ENCODE results near the gene COX11.
A peak's percentile ranks its signal among the peaks of the same experiment; 100 is the strongest.

COX11 gene, protein sequence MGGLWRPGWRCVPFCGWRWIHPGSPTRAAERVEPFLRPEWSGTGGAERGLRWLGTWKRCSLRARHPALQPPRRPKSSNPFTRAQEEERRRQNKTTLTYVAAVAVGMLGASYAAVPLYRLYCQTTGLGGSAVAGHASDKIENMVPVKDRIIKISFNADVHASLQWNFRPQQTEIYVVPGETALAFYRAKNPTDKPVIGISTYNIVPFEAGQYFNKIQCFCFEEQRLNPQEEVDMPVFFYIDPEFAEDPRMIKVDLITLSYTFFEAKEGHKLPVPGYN

DNA sequence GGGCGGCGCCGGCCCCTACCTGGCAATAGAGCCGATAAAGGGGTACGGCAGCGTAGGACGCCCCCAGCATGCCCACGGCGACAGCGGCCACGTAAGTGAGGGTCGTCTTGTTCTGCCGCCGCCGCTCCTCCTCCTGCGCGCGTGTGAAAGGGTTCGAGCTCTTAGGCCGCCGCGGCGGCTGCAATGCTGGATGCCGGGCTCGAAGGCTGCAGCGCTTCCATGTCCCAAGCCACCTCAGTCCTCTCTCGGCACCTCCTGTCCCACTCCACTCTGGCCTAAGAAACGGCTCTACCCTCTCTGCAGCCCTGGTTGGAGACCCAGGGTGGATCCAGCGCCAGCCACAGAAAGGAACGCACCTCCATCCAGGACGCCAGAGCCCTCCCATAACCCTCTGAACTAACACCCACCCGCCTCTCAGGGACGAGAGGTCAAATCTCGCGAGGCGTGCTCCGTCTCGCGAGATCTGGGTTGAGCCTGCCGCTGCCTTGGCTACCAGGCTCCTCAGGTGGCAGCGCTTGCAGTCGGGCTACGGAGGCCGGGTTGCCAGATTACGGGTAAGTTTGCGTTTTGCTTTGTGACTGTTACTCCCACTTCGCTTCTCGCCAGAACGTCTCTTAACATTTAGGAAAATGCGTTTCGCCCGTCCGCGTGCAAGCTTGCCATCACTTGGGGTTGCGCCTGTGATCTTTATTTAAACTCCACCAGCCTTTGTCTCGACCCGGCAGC, at the start of gene COX11, which contains the start of gene STXBP4:
Gene COX11 (minus strand): TSS at position 393 of the 726 bp plus-strand sequence. CDS start 8 bp downstream, at position 385.
Gene STXBP4 (plus strand): TSS at position 504 of the 726 bp plus-strand sequence. CDS start 17,455 bp downstream, outside the sequence.
- DNase-seq = peak; percentile 84

DNA sequence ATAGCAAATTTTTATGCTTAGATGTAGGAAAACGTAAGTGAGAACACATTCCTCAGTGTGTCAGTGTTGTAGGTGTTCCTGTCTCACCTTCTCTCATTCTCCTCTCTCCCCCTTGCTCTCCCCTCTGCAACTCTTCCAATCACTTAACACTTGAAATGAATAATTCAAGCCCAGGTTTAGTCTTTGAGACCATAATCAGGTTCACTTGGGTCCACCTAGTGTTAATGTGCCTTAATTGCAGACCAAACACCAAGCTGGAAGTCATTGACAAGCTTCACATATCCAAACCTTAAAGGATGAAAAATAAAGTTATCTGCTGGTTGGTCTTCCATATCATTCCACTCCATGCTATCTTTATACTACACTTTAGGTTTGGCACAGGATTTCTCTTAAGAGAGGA, 37.1 kb upstream of the COX11 start:
- no peak for DNase-seq

DNA sequence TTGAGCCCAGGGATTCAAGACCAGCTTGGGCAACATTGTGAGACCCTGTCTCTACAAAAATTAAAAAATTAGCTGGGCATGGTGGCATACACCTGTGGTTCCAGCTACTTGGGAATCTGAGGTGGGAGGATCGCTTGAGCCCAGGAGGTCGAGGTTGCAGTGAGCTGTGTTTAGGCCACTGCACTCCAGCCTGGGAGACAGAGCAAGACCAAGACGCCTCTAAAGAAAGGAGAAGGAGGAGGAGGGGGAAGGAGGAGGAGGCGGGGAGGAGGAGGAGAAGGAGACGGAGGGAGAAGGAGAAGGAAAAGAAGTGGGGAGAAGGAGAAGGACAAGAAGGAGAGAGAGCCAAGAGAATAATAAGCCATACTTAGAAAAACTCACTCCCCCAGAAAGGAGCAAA, 36.0 kb upstream of the COX11 start:
- no peak for DNase-seq

DNA sequence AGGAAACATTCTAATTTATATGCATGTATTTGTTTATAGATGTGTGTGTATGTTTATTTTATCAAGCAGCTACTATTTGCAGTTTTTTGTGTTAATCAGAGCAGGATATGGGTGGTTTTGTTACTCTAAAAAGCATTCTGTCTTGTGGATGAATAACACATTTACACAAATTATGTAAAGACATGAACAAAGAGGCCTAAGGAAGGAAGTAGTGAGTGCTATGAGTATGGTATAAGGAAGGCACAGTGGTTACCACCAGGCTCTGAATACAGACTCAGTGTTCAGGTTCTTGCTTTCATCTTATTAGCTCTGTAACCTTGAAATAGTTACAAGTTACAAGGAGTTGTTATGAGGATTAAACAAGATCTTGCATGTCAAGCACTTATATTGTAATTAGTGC, 34.0 kb upstream of the COX11 start:
- DNase-seq = no peak

DNA sequence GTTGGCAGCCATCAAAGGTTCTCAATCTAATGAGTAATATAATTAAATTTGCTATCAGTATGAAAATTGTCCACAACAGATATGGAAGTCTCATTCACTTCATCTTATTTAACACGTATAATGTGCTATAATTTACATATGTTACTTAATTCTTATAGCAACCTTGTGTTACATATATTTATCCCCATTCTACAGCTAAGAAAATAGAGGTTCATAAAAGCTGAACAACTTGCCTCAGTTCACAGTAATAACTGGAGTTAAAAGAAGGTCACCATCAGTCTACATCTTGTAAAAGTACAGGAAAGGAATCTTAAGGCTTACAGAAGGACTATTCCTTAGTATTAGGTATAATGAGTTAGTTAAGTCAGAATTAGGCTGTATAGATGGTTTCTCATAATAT, 28.0 kb upstream of the COX11 start:
- no peak for DNase-seq

DNA sequence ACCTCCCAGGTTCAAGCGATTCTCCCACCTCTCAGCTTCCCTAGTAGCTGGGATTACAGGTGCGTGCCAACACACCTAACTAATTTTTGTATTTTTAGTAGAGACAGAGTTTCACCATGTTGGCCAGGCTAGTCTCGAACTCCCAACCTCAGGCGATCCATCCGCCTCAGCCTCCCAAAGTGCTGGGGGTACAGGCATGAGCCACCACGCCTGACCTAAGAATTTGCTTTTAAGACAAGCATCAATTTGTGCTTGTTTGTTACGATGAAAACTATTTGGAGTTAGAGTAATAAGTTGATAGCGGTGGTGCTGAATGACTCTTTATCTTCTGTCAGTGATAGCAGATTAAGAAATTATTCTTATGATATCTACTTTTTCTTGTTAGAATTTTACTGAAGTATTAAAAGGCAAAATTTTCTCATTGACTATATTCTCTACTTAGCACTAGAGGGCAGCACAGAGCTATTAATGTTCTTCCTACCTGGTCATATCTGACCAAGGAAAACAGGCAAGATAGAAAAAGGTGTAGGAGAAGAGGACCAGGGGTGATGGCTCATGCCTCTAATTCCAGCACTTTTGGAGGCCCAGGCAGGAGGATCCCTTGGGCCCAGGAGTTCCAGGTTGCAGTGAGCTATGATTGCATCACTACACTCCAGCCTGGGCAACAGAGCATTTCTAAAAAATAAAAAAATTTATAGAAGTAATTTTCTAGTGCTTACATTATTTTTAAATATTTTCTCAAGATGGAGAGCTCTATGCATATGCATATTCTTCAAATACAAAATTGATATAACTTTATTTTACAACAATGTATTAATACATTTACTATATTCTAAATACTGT, 24.6 kb upstream of the COX11 start:
- DNase-seq = peak; percentile 49

DNA sequence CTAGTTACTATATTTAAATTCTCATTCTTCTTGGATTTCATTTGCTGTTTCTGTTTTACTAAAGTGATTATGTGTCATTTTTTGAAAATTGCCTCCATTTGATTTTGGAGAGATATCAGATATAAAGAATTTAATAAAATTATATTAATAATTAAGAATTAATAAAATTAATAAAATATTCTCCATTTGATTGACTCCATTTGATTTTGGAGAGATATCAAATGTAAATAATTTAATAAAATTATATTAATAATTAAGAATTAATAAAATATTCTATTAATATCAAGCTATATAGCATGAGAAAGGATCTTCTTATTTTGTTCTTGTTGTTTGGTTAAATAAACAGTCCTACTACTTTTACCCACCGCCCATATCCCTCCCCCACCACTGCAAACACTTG, 23.1 kb upstream of the COX11 start:
- no peak for DNase-seq

DNA sequence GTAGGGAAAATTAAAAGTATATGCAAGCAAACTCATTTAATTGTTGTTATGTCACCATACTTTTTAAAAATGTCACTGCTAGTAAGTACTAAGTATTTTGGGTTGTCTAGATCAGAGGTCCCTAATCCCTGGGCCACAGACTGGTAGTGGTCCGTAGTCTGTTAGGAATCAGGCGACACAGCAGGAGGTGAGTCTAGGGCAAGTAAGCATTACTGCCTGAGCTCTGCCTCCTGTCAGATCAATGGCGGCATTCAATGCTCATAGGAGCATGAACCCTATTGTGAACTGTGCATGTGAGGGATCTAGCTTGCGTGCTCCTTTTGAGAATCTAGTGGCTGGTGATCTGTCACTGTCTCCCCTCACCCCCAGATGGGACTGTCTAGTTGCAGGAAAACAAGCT, 21.7 kb upstream of the COX11 start:
- DNase-seq = no peak

DNA sequence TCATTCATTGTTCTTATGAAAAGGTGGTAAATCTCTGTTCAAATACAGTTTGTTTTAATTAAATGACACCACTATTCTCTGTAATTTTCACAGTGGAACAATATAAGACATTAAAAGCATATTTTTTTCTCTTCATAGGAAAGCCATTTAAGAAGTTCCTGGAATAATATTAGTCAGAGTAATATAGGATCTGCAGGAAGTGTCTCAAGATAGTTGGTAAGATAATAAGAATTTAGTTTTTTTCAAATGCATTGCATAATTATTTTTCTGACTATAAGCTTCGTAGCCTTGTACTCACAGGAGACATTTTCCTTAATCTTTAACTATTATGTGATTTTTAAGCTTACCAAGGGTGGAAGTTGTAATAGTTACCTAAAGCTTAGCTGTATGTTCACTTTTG, 17.0 kb upstream of the COX11 start:
- no peak for DNase-seq

DNA sequence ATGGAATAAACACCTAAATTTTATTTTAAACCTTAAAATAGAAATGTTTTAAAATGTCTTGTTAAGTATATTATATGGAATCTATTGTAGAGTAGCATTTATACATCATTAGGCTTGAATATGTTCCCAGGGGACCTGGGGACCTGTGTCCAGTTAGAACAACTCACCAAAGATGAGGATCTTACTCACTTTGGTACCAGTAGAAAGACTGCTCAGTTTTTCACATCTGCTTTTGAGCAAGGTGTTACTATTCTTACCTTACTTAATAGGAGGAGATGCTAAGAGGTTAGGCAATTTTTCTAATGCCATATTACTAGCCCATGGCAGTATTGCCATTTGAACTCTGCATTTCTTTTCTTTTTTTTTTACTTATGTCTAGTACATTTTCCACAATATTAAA, 14.8 kb upstream of the COX11 start:
- no peak for DNase-seq

DNA sequence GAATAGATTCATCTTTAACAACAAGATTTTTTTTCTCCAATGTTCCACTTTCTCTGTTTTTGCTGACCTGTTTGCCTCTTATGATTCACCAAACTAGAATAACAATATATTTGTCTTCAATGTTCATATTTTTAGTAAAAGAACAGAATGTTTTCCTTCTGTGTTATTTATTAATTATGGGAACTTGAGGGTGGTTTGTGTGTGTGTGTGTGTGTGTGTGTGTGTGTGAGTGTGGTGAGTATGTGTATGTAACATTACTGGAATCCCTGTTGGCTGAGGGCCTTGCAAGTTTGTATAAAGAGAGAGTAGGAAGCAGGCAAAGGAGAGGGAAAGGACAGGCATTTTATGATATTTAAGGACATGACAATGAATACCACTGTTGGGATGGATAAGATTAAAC, 13.9 kb upstream of the COX11 start:
- no peak for DNase-seq

DNA sequence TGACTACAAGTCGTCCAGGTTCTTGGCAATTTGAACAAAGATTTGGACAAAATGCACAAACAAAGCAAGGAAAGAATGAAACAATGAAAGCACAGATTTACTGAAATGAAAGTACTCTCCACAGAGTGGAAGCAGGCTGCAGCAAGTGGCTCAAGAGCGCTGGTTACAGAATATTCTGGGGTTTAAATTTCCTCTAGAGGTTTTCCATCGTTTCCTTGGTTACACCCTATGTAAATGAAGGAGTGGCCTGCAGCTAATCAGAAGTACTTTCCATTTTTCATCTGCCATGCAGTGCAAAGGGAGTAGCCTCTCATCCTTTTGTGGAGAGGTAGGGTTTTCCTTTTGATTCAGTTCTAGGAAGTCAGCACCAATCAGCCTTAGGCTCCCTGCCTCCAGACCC, 11.9 kb upstream of the COX11 start:
- no peak for DNase-seq

DNA sequence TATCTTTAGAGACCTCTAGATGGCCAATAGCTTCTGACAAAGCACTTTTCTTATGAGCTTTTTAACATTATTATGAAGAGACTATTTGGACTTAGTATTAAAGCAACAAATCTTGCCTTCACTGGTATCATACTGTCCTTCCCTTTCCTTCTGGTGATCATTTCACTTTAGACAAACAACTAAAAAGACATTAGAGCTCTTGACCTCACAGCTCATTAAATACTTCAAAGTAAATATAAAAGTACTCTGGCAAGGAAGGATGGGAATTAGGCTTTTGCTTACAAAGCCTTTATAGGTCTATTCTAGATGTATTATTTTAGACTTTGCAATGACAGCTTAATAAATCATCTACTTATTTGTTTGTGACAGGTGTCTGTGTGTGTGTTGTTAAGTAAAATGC, 11.2 kb upstream of the COX11 start:
- no peak for DNase-seq

DNA sequence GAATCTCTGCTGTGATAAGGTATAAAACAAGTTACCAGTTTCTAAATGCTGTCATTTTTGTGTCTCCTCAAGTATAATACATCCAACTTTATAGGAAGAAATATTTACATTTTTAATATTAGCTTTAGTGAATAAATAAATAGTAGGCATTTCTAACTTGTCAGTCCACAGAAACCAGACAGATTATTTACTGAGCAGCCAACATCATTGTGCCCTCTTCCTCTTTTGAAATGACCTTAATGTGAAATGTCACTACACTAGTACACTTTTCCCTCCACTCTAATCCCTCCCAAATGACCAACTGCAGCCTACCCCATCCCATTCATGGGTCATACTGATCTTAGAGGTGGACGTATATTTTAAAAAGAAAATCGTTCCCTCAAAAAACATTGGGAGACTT, 9.3 kb upstream of the COX11 start:
- no peak for DNase-seq

DNA sequence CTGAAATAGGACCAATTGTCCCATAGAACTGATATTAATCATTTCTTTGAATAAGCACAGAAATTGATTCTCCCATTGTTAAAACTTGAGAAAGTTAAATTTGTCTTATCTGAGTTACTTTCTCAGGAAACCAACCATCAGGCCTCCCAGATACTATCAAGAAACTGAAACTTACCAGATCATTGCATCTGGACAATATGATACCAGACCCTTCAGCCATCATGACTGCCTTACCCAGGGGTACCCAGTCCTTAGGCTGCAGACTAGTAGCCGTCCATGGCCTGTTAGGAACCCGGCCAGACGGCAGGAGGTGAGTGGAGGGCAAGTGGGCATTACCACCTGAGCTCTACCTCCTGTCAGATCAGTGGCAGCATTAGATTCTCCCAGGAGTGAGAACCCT, 7.9 kb upstream of the COX11 start:
- no peak for DNase-seq

DNA sequence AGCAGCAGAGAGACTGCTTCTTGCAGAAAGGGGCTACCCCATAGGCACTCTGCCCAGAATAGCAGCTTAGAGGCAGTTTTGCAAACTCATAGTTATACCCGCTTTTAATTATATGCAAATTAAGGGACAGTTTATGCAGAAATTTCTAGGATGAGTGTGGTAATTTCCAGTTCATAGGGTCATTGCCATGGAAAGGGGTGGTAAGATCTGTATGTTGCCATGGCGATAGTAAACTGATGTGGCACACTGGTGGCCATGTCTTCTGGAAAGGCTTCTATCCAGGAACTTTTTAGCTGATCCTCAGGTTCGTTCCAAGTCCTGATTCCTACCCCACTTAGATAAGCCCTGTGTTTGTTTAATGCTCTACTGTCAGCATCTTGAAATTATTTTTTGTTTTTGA, 6.3 kb upstream of the COX11 start:
- no peak for DNase-seq

DNA sequence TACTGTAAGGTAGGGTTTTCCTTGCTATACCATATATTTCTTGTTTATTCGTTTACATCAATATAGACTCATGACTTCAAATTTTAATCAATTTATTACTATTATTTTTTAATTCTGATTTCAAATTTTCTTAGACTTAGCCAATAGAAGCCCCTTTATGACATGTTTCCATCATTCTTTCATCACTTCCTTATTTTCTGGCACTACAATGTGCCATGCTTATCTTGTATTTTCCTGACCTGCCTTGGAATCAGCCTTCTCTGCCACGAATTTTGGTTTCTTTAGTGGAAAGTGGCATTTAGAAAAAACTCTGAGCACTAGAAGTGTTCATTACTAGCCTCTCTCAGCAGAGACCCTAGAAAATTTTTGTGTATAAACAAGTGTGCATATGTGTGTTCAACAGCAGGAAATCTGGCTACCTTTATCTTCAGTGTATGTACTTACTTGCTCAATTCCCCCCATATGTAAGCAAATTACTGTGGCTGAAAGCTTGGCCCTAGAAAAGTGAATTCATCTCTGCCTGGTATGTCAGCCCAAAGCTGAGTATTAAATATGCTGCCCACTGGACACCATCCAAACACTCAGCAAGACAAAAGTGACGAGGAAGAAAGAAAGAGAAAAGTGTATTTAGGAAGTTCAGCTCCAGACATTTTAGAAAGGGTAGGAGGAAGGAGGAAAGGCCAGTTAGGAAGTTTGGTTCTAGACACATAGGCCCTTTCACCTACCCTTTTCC, 4.1 kb upstream of the COX11 start:
- no peak for DNase-seq

DNA sequence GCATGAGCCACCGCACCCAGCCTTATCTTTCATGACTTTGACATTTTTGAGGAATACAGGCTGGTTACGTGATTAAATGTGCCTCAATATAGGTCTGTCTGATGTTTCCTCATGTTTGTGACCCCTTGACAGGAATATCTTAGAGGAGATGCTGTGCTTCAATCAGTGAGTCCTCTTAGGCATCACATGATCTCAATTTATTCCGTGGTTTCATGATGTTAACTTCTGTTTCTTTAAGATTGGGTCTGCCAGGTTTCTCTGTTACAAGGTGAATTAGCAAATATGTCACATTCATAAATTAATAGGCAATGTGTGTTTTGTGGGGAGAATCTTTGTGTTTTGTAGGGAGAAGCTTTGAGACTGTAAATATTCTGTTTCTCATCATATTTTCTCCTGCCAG, 3.4 kb upstream of the COX11 start:
- DNase-seq = no peak

DNA sequence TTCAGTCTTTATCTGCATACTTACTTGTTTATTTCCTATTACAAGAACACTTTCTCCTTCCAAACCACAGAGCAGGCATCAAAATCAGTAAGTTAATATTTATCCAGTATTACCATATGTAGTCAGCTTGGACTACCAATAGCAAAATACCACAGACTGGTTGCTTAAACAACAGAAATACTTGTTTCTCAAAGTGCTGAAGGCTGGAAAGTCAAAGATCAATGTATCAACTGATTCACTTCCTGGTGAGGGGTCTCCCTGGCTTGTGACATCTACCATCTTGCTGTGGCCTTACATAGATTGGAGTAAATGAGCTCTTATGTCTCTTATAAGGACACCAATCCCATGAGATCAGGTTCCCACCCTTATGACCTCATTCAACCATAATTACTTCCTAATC, 2.7 kb upstream of the COX11 start:
- no peak for DNase-seq

DNA sequence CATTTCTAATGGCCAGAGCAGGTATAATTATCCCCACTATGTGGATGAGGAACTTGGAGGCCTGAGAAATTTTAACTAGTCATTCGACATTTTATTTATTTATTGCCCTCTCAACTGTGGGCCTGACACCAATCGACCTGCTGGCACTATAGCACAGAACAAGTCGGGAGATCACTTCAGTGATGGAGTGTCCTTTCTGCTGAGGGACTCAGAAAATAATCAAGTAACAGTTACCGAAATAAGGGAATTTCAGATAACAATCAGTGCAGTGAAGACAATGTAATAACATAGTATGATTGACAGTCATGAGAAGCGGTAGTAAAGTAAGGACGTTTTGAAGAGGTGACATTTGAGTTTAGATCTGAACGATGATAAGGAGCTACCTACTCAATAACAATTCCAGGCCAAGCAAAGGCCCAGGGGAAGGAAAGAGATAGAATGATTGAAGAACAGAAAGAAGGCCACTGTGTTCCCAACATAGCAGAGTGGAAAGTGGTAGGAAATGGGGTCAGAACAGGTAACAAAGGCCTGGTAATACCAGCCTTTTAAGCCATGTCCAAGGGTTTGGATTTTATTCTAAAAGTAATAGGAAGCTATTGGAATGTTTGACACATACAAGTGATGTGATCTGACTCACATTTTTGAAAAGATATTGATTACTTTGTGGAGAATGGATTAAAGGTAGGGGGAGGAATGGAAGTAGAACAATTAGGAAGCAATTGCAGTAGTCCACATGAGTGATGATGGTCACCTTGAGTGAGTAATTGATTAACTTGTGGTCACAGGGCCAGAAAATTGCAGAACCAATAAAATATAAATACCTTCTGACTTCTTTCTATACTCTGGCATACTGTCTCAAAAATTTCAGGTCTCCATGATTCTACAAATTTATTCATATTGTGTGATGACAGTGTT, 1.5 kb upstream of the COX11 start:
- no peak for DNase-seq

DNA sequence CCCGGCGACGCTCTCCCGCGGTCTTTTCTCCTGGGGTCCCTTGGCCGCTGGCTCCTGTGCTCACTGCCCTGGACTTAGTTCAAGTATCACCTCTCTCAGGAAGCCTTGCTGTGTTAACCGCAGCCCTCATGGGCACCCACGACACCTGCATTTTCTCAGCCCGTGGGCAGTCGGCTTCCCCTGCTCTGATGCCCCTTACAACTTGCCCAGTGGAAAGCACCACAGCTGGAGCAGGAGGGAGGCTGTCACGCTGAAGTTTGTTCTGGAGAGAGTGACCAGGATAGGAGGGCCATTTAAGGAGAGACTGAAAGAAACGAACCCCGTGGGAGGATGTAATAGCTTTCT, 506 bp upstream of the COX11 start:
- DNase-seq = no peak

DNA sequence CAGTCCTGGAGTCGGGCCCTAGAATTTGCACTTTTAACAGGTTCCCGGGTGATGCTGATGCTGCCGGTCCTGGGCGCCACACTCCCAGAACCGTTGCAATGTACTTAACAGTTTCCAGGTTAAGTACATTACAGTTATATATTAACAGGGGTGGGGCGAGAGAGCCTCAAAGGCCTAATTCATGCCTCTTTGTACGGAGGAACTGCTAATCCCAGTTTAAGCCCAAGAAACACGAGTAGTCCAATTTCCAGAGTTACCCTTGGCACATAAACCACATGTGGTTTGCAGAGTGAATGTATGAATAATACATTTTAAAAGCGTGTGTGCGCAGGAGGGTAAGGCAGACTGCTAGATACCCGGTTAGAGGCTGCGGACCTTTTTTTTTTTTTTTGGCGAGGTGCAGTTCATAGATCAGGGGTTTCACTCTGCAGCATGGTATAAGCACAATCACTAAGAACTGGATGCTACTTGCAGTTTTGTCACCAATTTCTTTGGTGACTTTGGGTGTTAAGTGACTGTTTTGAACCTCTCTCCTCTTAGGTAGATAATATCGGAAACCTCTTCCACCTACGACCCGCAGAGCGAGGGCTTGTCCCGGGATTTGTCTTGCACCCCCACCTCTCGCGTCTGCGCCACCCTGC, 713 bp downstream of the COX11 start:
- no peak for DNase-seq

All from NCI-H524 treated with DMSO at 0.1 percent for 48 hours (cell line).